GM18867 (cell line): ENCODE measurements around the gene NR6A1.
"Not testable (repeated sequence)": the region's sequence is repeated elsewhere in the genome, so short reads cannot be mapped to it uniquely, and the experiment has no call there.

Source experiments
- ATAC-seq: cut with Tn5 transposase; IDR thresholded peaks from one replicate; pipeline ENCODE4 v1.9.1; 2021; ENCODE audit warnings: mild to moderate bottlenecking, moderate library complexity; ENCODE audit not compliant: unreplicated experiment

The NR6A1 gene

DNA sequence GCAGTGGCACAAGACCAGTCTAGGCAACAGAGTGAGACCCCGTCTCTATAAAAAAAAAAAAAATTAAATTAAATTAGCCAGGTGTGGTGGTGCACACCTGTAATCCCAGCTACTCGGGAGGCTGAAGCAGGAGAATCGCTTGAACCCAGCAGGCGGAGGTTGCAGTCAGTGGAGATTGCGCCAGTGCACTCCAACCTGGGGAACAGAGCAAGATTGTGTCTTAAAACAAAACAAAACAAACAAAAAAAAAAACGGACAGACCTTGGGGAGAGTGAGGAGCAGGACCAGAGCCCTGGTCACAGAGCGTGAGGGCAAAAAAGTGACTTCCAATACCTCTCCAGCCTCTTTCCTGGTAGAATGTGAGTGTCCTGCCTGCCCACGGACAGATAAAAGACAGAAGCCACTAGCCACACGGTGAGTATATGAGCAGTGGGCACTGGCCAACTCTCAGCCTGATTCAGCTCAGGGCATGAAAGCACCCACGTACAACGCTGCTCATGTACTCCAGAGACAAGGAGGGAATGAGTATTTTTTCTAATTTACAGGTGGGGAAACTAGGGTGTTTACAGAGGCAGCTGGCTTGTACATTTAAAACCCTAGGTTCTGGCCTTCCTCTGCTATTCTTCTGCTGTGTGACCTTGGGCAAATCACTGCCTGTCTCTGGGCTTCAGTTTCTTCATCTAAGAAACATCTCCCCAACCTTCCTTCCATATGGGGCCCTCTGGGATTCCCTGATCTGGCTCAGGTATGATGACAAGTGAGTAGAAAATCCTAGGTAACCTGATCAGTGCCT is 7.7 kb upstream of the NR6A1 start:
- no peak for ATAC-seq

DNA sequence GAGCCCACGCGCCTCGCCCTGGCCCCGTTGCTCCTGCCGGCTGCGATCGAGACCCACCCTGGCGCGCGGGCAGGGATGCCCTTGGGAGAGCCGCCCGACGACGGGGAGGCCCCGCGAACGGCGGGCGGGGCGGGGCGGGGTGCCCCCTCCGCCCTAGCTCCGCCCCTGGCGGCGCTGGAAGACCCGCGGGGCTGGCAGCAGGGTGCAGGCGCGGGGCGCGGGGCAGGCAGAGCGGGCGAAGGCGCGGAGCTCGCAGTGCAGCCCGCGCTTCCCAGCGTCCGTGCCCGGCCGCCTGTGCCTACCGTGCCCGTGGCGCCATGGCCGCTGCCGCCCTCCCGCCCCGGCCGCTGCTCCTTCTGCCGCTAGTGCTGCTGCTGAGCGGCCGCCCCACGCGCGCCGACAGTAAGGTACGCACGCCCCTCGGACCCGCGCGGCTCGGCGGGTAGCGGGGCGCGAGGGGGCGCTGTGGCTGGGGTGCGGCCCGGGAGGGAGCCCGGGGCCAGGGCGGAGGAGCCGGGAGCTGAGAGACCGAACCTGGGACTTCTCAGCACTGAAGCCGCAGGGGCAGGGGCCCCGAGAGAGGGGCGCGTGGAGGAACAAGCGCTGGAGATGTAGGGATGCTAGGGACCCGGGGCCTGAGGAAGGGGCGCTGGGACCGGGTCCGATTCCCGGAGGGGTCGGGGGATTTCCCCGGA is 6.0 kb upstream of the NR6A1 start, which contains the start of gene OLFML2A:
Gene OLFML2A (plus strand): TSS at position 180 of the 695 bp plus-strand sequence. CDS start 138 bp downstream, at position 318.
- ATAC-seq = no peak

DNA sequence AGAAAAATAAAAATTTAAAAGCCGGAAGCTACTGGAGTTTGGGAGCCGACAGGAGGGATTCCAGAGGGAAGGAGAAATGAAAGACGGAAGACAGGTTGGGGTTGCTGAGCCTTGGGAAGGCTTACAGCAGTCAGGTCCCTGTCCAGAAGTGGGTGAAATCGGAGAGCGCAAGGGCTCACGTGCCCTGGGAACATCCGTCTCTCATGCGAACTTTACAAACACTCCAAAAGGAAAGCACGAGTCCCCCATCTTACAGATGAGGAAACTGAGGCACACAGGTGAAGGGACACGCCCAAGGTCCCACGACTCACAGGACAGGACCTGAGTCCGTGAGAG is 5.5 kb upstream of the NR6A1 start:
- no peak for ATAC-seq

DNA sequence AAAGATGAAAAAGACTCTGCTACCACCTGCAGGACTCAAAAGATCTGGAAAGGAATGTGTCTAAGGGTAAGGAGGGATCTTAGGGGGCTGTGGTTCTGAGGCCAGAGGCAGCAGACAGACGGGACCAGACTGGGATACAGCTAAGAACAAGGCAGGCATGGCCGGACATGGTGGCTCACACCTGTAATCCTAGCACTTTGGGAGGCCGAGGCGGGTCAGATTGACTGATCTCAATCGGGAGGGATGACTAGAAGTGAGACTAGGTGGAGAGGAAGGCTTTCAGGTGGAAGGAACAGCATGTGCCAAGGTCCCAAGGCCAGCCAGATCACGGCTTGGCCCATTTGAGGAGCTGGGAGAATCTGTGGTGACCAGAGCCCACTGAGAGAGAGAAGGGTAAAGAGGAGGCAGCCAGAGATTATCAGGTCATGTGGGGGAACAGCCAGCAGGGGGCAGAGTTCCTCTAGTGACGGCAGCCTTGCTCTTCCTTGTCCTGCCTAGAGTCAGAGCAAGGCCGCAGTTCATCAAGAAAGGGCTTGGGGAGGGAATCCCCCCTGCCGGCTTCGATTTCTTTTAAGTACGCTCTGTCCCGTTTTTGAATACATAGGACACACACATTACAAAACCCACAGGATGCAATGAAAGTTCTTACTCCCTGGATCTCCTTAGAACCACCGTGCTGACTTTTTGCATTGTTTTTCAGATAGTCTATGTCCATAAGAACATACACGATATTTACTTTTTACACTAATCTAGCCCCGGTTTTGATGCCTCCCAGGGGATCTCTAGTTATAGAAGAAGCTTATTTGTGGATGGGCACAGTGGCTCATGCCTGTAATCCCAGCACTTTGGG is 3.2 kb upstream of the NR6A1 start:
- ATAC-seq = no peak

DNA sequence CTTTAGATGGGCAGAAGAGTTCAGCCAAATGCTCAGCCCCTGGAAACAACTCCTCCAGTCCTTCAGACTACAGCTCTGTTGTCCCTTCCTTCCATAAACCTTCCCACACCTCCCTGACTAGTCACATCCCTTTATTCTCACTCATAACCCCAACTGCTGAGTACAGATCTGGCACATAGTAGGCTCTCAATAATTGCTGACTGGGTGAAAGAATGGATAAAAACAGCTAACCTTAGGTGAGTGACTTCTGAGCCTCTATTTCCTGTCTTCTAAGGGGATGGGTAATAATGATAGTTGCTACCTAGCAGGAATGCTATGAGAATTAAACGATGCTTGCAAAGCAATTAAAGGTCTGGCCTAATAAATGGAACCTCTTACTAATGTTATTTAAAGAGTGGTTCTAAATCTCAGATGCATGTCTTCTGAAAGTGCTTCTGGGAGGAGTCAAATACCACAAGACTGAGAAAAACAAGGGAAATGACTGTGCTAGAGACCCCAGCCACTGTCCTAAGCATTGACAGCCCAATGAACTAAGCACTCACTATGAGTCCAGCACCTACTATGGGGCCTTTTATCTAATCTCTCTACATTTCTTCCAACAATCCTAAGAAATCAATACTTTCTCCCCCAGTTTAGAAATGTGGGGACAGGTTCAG is 2.5 kb upstream of the NR6A1 start:
- no peak for ATAC-seq

DNA sequence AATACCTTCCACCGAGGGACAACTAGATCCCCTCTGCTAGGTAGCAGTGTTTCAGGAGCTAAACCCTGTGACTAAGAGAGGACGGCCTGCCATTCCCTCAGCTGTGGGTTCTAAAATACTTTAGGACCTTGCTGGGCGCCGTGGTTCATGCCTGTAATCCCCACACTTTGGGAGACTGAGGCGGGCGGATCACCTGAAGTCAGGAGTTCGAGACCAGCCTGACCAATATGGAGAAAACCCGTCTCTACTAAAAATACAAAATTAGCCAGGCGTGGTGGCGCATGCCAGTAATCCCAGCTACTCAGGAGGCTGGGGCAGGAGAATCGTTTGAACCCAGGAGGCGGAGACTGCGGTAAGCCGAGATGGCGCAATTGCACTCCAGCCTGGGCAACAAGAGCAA is 1.8 kb upstream of the NR6A1 start:
- not testable (repeated sequence) for ATAC-seq

DNA sequence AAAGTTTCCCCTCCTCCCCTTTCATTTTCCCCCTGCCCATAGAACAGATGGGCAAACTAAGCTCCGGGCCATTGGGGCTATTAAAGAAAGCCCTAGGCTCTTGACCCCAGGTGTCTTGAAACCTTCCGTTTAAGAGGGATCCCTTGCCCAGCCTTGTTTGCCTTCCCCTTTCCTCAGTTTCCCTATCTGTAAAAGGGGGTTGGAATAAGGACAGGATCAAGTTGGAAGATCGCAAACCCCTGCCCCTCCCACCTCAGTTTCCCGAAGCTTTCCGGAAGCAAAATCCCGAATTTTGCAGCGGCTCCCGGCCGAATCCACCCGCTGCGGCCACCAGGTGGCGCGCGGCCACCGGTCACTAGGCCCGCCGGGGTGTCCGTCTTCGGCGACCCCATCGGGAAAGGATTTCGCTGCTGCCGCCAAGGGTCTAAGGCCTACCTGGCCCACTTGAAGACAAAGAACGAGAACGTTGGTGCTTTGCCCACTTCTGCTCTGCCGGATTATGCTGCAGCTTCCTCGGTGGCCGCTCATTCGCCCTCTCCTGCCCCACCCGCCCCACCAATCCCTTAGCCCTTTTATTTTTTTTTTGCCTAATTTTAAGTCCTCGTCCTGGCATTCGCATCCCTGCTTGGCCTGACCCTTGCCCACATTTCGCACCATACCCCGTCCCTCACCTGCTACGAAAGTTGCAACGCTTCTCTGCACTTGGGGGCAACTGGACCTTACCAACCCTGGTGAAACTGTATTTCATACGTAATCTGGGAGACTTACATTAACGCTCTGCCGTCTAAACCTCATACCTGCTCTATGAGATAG is 962 bp upstream of the NR6A1 start:
- ATAC-seq = no peak

DNA sequence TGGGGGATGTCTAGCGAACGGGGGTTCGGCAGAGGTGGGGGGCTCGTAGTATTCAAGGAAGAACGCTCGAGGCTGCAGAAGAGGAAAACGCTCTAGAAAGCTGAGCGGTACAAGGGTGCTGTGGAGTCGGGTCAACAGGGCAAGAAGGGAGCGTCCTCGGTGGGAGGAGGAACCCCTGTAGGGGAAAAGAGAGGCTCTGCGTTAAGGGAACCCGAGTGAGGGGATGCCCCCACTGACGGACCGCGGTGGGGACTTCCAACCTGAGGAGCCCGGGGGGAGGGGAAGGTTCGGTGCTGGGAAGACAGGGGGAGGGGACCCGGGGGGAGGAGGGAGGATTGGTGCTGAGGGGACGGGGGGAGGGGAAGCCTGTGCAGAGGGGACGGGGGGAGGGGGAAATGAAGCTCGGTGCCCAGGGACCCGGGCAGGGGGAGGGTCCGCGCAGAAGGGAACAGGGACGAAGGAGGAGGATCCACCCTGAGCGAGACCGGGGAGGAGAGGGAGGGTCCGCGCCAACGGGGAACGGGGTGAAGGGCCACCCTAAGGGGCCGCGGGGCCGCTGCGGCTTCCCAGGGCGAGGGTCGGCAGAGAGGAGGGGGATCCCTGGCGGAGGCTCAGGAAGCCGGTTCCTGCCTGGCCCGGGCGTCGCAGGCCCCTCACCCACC is 621 bp downstream of the NR6A1 start:
- ATAC-seq = peak; percentile 1

DNA sequence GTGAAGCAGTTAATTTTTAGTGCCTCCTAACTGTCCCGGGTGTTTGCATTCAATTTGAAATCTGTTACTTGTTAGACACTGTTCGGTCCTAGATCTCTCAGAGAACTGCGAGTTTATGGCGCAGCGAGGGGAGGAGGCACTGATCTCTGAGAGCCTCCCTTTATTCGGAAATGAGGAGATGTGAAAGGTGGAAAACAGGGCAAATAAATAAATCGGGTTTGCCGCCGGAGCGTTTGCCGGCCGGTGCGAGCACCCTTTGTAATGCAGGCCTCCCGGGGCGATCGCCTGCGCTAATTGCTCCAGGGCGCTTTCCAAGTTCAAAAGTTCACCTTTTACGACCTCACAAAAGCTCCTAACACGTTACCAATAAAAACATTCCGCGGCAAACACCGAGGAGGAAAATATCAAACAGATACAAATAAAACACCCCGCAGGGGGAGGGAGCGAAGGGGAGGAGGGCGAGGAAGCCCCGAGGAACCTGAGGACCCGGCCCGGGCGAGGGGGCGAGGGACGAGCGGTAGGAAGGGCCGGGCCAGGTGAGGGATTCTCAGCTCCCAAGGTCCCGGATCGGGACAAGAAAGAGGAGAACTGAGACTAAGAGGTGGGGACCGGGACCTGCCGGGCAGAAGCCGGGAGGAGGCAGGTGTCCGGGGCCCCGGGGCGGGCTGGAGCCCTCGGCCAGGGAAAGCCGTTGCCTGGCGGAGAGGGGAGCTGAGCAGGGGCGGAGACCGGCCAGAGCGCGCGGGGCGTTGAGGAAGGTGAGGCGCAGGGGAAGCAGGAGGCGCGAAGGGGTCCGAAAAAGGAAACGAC is 1.4 kb downstream of the NR6A1 start:
- no peak for ATAC-seq

DNA sequence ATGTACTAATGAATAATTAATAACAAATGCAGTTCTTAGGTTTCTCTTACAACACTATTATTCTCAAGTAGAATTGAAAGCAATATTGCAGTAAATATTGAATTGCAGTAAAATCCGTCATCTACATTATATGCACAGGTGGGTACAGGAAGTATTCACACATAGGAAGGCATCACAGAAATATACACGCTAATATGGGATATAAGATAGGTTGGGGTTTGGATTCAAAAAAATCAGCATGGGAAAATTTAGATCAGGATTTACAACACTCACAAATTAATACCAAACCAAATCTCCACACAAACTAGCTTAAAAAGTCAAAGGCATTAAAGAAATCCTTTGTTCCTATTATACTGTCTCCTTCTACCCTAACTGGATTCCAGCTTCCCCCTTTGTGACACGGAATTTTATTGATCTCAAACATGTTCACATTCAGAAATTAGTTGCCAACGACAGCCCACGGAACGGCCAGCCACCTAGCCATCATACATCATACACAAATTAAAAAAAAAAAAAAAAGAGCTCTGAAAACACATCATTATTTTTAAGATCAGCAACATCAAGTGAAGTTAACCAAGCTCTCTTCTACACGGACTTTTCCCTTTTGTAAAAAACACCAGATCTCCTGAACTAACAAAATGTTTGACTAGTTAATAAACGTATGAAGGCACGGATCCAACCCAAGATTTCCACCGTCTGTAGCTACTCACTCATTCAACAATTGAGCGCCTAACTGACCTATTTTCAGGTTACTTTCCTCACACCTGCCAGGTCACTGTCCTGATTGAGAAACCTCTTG is 2.2 kb downstream of the NR6A1 start:
- ATAC-seq = no peak

DNA sequence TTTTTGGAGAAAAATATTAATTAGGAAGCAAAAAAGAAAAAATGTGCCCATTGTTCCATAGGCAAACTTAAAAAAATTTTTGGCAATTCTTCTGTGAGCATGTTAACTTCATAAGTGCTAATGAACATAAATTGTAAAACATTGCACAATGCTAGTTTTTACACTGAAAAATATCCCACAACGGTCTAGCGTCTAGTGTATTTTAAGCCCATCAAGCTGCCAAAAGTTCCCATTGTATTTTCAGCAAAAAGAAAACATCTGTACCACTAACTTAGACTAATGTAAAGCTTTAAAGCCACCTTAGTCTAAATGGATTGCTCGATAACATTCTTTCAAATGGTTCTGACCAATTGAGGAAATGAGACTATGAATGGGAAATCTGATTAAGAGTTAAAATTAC is 2.8 kb downstream of the NR6A1 start:
- ATAC-seq = no peak

DNA sequence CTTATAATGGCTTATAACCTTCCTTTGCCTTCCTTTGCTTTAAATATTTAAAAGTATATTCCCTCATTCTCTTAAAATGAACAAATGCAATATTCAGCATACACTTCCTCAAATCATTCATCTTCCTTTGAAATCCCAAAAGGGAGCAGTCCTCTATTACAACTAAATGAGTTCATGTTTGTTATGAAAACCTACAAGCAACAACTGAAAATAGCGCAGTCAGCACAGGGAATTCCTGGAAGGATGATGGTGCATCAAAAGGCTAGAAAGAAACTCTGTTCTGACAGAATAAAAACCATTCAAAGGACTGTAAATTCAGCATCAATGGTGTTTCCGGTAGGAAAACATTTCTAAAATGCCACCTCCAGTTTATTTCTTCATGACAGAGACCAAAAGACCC is 3.3 kb downstream of the NR6A1 start:
- ATAC-seq = no peak

DNA sequence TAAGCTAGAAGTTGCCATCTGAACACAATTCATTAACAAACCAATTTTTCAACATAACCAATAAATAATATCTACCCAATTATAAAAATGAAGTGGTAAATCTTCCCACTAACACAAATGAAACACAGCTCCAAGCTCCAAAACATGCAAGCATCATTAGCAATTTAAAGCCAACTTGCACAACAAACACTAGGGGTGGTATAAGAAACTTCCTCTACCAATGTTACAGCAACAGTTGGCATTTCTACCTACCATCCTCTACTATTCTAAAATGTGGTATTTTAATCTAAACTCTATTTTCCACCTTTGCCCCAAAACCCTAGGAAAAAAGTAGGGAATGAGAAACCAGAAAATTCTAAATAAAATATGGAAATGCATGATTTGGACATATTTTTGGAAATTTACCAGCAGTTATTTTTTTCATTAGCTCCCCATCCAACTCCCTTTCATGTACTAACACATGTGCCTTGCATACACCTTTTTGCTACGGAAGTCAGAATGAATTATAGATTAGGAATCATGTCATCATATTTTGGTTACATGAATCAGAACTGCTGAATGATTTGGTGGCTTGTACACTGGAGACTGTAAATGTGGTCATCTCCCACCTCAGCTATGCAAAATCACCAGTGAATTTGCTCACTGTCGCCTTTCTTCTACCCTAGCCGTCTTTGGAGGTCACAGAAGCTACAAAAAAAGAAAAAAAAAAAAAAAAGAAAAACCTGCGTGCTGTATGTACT is 4.1 kb downstream of the NR6A1 start:
- ATAC-seq = no peak

DNA sequence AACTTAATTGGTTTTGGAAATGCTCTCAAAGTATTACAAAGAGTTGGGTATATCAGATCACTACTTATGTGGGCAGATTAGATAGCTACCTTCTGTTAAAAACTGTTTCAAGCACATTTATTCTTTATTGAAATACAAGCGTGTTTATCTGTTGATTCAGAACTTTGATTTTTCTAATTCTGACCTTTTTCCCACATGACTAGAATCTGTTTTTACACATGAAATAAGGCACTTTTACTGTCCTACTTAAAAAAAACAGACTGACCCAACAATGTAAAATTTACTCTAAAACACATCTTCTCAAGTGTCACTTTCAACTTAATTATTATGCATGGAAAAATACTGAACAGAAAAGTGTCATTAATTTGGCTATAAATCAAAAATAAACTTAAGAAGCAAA is 4.8 kb downstream of the NR6A1 start:
- no peak for ATAC-seq

DNA sequence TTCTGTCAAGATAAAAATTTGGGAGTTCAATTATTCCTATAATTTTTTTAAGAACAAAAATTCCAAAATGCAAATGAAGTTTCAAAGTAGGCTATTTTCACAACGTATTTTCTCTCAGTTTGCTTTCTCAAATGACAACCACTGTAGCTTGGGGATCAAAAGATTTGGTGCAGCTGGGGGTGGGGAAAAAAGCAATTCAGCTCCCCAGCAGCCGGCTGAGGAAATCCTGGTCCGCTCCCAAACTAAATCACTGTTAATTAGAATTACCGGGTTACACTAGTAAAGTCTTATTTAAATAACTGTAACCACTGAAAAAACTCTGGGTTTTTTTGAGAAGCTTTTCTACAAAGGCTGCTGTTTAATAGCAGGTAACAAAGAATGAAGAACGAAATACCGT is 5.7 kb downstream of the NR6A1 start:
- no peak for ATAC-seq

DNA sequence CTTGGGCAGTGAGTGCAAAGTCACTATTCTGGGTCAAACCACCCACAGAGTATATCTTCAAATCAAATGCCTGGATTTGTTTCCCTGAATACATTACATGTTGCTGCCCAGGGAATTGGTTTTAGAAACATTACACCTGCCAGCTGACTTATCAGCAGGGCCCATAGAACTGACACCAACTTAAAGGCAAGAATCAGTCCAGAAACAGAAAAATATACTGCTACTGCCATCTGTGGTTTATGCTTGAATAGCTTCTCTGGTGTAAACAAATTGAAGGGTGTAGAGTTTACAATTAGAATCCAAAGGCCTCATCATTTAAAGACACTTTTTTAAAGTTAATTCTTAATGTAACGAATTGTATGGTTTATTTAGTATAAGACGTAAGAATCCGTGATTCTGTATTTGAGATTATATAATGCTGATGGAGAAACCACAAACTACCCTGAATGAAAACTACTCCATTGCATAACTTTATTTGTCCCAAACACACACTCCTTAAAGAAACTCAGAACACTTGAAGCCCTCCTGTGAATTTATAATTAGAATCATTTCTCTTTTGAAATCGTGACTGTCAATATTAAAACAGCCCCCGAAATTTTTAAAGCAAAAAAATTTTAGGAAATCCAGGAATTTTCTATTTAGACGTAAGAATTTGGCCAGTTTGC is 6.2 kb downstream of the NR6A1 start:
- ATAC-seq = peak; percentile 52

DNA sequence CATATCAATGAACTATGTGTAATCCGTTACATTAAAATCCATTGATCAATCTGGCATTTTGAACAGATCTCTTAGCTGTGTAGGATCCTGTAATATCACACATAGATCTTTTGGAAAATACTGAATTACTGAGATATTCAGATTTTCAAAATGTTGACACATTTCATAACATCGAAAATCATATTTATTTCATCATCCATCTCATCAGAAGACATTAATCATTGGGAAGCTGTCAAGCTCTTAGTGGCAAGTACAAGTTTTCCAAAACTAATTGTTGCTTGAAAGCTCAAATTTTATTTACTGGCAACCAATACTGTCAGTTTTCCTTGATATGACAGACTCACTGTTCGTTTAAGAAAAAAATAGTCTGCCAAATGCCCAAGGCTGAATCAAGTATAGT is 8.5 kb downstream of the NR6A1 start:
- no peak for ATAC-seq
